Neural cell (in vitro differentiated cells): Measurements from ENCODE around the gene MIA2. TPM values are rescaled to one million over a fixed set of nuclear protein-coding genes. Genes with fewer than 3 reads are reported as not detected.

Experiments
- H2AFZ ChIP-seq: fragments of 200-600, 300-800 bp; sonication (generic), shearing (Covaris generic); 2 replicates; pipeline ENCODE4 v1.6.0; 2014; ENCODE audit warnings: low read depth, mild to moderate bottlenecking, antibody characterized with exemption, low read length, moderate library complexity
- H3F3A ChIP-seq: fragments of 200-600 bp; shearing (Covaris generic); 2 replicates; pipeline ENCODE4 v1.6.1; 2016; ENCODE audit warnings: mild to moderate bottlenecking, moderate library complexity, mixed read lengths, antibody characterized with exemption, low read length; ENCODE audit not compliant: insufficient read depth, poor library complexity, severe bottlenecking
- H3K27ac ChIP-seq: fragments of 200-600, 300-800 bp; sonication (generic), shearing (Covaris generic); 2 replicates; pipeline ENCODE4 v1.5.1; 2014; ENCODE audit warnings: mild to moderate bottlenecking, low read length, moderate library complexity
- H3K27me3 ChIP-seq: fragments of 300-800, 200-600 bp; sonication (generic), shearing (Covaris generic); 2 replicates; pipeline ENCODE4 v1.6.0; 2014; ENCODE audit warnings: mild to moderate bottlenecking, low read depth, low read length, moderate library complexity; ENCODE audit not compliant: insufficient read depth
- H3K36me3 ChIP-seq: fragments of 300-800, 200-600 bp; sonication (generic), shearing (Covaris generic); 2 replicates; pipeline ENCODE4 v1.5.1; 2014; ENCODE audit warnings: mild to moderate bottlenecking, antibody characterized with exemption, low read length, moderate library complexity; ENCODE audit not compliant: insufficient read depth
- H3K4me2 ChIP-seq: fragments of 300-800, 200-600 bp; sonication (generic), shearing (Covaris generic); 2 replicates; pipeline ENCODE4 v1.6.0; 2014; ENCODE audit warnings: mild to moderate bottlenecking, low read length
- H3K4me3 ChIP-seq: fragments of 300-800, 200-600 bp; sonication (generic), shearing (Covaris generic); 2 replicates; pipeline ENCODE4 v1.5.1; 2014; ENCODE audit warnings: mild to moderate bottlenecking, low read length, moderate library complexity
- H3K79me2 ChIP-seq: fragments of 200-600 bp; shearing (Covaris generic); replicated peaks from 2 replicates; pipeline ENCODE4 v1.6.0; 2014; ENCODE audit warnings: mild to moderate bottlenecking, low read length, moderate library complexity; ENCODE audit not compliant: insufficient read depth
- H3K9ac ChIP-seq: fragments of 300-800, 200-600 bp; sonication (generic), shearing (Covaris generic); 2 replicates; pipeline ENCODE4 v1.6.1; 2016; ENCODE audit warnings: mild to moderate bottlenecking, low read length, mixed read lengths
- H3K9me2 ChIP-seq: fragments of 200-600 bp; shearing (Covaris generic); 2 replicates; pipeline ENCODE4 v1.6.1; 2016; ENCODE audit warnings: mild to moderate bottlenecking, low read length, mixed read lengths; ENCODE audit not compliant: insufficient read depth
- H3K9me3 ChIP-seq: fragments of 200-600, 300-800 bp; sonication (generic), shearing (Covaris generic); 2 replicates; pipeline ENCODE4 v1.6.1; 2016; ENCODE audit warnings: mild to moderate bottlenecking, mixed run types, low read length, moderate library complexity, mixed read lengths
- H4K20me1 ChIP-seq: fragments of 200-600 bp; shearing (Covaris generic); 2 replicates; pipeline ENCODE4 v1.6.1; 2016; ENCODE audit warnings: mild to moderate bottlenecking, mixed run types; ENCODE audit not compliant: insufficient read depth
- EP300 ChIP-seq: fragments of 450-650 bp; conservative IDR thresholded peaks from 2 replicates; pipeline ENCODE4 v1.6.1; 2014; ENCODE audit warnings: antibody characterized with exemption, mild to moderate bottlenecking, moderate library complexity; ENCODE audit not compliant: poor library complexity, severe bottlenecking
- EZH2 ChIP-seq: fragments of 200-600, 300-800 bp; shearing (Covaris generic), sonication (generic); IDR thresholded peaks from 2 replicates; pipeline ENCODE4 v1.6.1; 2014; ENCODE audit warnings: antibody characterized with exemption, low read length, borderline replicate concordance, mild to moderate bottlenecking; ENCODE audit not compliant: insufficient read depth, poor library complexity, severe bottlenecking
- MXI1 ChIP-seq: fragments of 450-650 bp; conservative IDR thresholded peaks from 2 replicates; pipeline ENCODE4 v1.6.1; 2014; ENCODE audit warnings: antibody characterized with exemption, mild to moderate bottlenecking; ENCODE audit not compliant: poor library complexity, severe bottlenecking
- POLR2AphosphoS5 ChIP-seq: IDR thresholded peaks from 2 replicates; pipeline ENCODE4 v1.6.1; 2012
- RAD21 ChIP-seq: fragments of 450-650 bp; conservative IDR thresholded peaks from 2 replicates; pipeline ENCODE4 v1.6.1; 2014; ENCODE audit warnings: antibody characterized with exemption, mild to moderate bottlenecking, moderate library complexity
- SMC3 ChIP-seq: fragments of 450-650 bp; conservative IDR thresholded peaks from 2 replicates; pipeline ENCODE4 v1.6.1; 2014; ENCODE audit warnings: antibody characterized with exemption, mild to moderate bottlenecking, moderate library complexity; ENCODE audit not compliant: poor library complexity
- TAF1 ChIP-seq: IDR thresholded peaks from 2 replicates; pipeline ENCODE4 v1.6.1; 2012; ENCODE audit warnings: low read depth
- polyA plus RNA-seq: library from polyadenylated mRNA; depleted of rRNA; stranded (reverse); fragments of >200 nt; gene quantifications from 2 replicates; pipeline ENCODE4 v1.2.3, GENCODE V29; 2014
- TF ChIP-seq, protein P1 (sequence below): fragments of 450-650 bp; IDR thresholded peaks from 2 replicates; pipeline ENCODE4 v1.5.1; 2014; ENCODE audit warnings: antibody characterized with exemption, mild to moderate bottlenecking, moderate library complexity; ENCODE audit not compliant: poor library complexity, severe bottlenecking
- TF ChIP-seq, protein P2 (sequence below): IDR thresholded peaks from 2 replicates; pipeline ENCODE4 v1.6.1; 2012; ENCODE audit warnings: borderline replicate concordance

Gene MIA2
- polyA plus RNA-seq, 1 donor from 2014 or later: 17.7 TPM

DNA sequence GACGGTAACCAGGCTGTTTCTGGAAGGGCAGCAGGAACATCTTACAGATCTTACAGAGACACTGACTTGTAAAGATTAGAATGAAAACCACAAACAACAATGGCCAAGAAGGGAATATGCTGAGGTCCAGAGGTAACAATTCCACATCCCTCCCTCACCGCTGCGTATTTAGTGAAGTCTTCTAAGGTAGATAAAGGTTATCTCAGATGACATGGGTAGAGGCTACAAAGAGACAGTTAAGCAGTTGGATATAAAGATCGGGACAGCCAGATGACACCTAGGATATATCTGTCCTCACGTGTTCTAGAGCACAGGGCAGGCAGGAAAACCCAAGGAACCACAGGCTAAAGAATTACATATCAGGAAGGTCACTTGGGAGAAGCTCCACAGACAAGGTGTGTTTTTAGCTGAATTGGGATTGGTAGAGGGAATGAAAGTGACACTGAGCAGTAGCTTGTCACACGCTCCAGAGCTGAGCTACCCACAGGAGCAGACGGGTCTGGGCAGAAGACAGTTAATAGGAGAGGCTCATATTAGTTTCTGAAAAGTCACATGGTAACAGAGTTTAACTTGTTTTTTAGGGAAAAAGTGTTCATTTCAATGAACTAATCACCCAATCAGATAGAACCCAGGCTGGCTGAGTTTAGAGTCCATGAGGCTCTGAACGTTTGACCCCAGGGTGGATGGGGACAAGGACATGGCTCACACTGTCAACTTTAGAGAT, 83.3 kb downstream of the MIA2 start:
- TF ChIP-seq, protein P1, sequence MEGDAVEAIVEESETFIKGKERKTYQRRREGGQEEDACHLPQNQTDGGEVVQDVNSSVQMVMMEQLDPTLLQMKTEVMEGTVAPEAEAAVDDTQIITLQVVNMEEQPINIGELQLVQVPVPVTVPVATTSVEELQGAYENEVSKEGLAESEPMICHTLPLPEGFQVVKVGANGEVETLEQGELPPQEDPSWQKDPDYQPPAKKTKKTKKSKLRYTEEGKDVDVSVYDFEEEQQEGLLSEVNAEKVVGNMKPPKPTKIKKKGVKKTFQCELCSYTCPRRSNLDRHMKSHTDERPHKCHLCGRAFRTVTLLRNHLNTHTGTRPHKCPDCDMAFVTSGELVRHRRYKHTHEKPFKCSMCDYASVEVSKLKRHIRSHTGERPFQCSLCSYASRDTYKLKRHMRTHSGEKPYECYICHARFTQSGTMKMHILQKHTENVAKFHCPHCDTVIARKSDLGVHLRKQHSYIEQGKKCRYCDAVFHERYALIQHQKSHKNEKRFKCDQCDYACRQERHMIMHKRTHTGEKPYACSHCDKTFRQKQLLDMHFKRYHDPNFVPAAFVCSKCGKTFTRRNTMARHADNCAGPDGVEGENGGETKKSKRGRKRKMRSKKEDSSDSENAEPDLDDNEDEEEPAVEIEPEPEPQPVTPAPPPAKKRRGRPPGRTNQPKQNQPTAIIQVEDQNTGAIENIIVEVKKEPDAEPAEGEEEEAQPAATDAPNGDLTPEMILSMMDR: no peak
- TF ChIP-seq SMC3: no peak
- no peak for TF ChIP-seq EP300
- no peak for TF ChIP-seq MXI1
- no peak for TF ChIP-seq TAF1
- TF ChIP-seq, protein P2, sequence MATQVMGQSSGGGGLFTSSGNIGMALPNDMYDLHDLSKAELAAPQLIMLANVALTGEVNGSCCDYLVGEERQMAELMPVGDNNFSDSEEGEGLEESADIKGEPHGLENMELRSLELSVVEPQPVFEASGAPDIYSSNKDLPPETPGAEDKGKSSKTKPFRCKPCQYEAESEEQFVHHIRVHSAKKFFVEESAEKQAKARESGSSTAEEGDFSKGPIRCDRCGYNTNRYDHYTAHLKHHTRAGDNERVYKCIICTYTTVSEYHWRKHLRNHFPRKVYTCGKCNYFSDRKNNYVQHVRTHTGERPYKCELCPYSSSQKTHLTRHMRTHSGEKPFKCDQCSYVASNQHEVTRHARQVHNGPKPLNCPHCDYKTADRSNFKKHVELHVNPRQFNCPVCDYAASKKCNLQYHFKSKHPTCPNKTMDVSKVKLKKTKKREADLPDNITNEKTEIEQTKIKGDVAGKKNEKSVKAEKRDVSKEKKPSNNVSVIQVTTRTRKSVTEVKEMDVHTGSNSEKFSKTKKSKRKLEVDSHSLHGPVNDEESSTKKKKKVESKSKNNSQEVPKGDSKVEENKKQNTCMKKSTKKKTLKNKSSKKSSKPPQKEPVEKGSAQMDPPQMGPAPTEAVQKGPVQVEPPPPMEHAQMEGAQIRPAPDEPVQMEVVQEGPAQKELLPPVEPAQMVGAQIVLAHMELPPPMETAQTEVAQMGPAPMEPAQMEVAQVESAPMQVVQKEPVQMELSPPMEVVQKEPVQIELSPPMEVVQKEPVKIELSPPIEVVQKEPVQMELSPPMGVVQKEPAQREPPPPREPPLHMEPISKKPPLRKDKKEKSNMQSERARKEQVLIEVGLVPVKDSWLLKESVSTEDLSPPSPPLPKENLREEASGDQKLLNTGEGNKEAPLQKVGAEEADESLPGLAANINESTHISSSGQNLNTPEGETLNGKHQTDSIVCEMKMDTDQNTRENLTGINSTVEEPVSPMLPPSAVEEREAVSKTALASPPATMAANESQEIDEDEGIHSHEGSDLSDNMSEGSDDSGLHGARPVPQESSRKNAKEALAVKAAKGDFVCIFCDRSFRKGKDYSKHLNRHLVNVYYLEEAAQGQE: no peak
- no peak for TF ChIP-seq POLR2AphosphoS5
- no peak for TF ChIP-seq RAD21
- no peak for TF ChIP-seq EZH2
- H2AFZ ChIP-seq: no peak overlapping the region
- H3K36me3 ChIP-seq: peaks cover 9% of the 10 kb centered on the region
- H4K20me1 ChIP-seq: no peaks in the 10 kb centered on the region
- H3K9ac ChIP-seq: no peak overlapping the region
- no peaks in the 10 kb centered on the region for H3K27me3 ChIP-seq
- H3K9me3 ChIP-seq: no peaks in the 10 kb centered on the region
- H3K4me3 ChIP-seq: no peak overlapping the region
- no peak overlapping the region for H3K27ac ChIP-seq
- no peaks in the 10 kb centered on the region for H3K9me2 ChIP-seq
- no peaks in the 10 kb centered on the region for H3F3A ChIP-seq
- H3K4me2 ChIP-seq: no peak overlapping the region
- no peaks in the 10 kb centered on the region for H3K79me2 ChIP-seq

DNA sequence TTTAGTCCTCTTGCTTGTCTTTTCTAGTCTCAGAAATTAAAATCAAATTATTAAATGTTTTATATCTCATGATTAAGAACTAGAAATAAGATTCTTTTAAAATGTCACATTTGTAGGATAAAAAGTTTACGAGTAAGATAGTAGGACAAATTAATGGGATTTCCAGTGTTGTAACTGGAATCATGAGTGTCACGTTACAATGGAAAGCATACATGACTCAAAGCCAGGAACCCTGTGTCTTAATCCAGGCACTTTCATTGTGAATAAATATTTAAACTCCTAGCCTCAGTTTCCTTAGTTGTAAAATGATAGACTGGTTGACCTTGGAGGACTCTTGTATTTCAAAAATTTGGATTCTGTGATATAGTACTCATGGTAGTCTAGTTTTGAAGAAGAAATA, 84.9 kb downstream of the MIA2 start:
- Histone ChIP-seq H2AFZ (no peak overlapping the region), H3K9ac (no peak overlapping the region), H3K36me3 (peaks cover 9% of the 10 kb centered on the region), H4K20me1 (no peaks in the 10 kb centered on the region), H3K27ac (no peak overlapping the region), H3K4me2 (no peak overlapping the region), H3K9me3 (no peaks in the 10 kb centered on the region), H3K4me3 (no peak overlapping the region), H3K79me2 (no peaks in the 10 kb centered on the region), H3K9me2 (no peaks in the 10 kb centered on the region), H3K27me3 (no peaks in the 10 kb centered on the region), H3F3A (no peaks in the 10 kb centered on the region)
- TF ChIP-seq, protein P1: no peak
- TF ChIP-seq EZH2 (no peak), RAD21 (no peak), SMC3 (no peak), TAF1 (no peak), EP300 (no peak), MXI1 (no peak), POLR2AphosphoS5 (no peak)
- TF ChIP-seq, protein P2: no peak
